ENCODE results near the gene PRDM10.

The PRDM10 gene

GRCh38 chr11:129856036-129856435 is 146.6 kb downstream of the PRDM10 start:
- Mint-ChIP-seq H3K4me3 (no peak overlapping the region), H3K4me1 (no peaks in the 10 kb centered on the region), H3K27me3 (no peaks in the 10 kb centered on the region), H3K36me3 (peaks cover 5% of the 10 kb centered on the region), H3K27ac (no peak overlapping the region), H3K9me3 (no peaks in the 10 kb centered on the region)
- DNase-seq (ENCODE audit: low spot score in 2 of 2) (no peak), ATAC-seq (ENCODE audit: low read depth) (no peak)

- no peak for ATAC-seq (ENCODE audit: low read depth)
- H3K36me3 Mint-ChIP-seq, result peaks cover 3% of the 10 kb centered on the region
- no peak overlapping the region for H3K27ac Mint-ChIP-seq
- no peaks in the 10 kb centered on the region for H3K4me1 Mint-ChIP-seq
- H3K9me3 Mint-ChIP-seq, result no peaks in the 10 kb centered on the region
- DNase-seq (ENCODE audit: low spot score in 2 of 2), result no peak
- no peak overlapping the region for H3K4me3 Mint-ChIP-seq
- H3K27me3 Mint-ChIP-seq, result peaks cover 4% of the 10 kb centered on the region
These were observed 147.5 kb downstream of the PRDM10 start for GRCh38 chr11:129855086-129855485.

- no peak overlapping the region for H3K27ac Mint-ChIP-seq
- no peaks in the 10 kb centered on the region for H3K4me1 Mint-ChIP-seq
- no peaks in the 10 kb centered on the region for H3K36me3 Mint-ChIP-seq
- DNase-seq (ENCODE audit: low spot score in 2 of 2) (no peak), ATAC-seq (ENCODE audit: low read depth) (no peak)
- H3K9me3 Mint-ChIP-seq, result no peaks in the 10 kb centered on the region
- H3K4me3 Mint-ChIP-seq, result no peak overlapping the region
- peaks cover 4% of the 10 kb centered on the region for H3K27me3 Mint-ChIP-seq
These were observed 148.3 kb downstream of the PRDM10 start for GRCh38 chr11:129854232-129854805.

- Mint-ChIP-seq H3K9me3 (no peaks in the 10 kb centered on the region), H3K4me1 (no peaks in the 10 kb centered on the region), H3K27me3 (peaks cover 4% of the 10 kb centered on the region), H3K4me3 (no peak overlapping the region), H3K27ac (no peak overlapping the region), H3K36me3 (no peaks in the 10 kb centered on the region)
- ATAC-seq (ENCODE audit: low read depth), result no peak
- DNase-seq (ENCODE audit: low spot score in 2 of 2), result no peak
These were observed 149.0 kb downstream of the PRDM10 start for GRCh38 chr11:129853518-129854231.

- Mint-ChIP-seq H3K36me3 (no peaks in the 10 kb centered on the region), H3K4me1 (no peaks in the 10 kb centered on the region), H3K9me3 (no peaks in the 10 kb centered on the region), H3K27me3 (peaks cover 4% of the 10 kb centered on the region), H3K27ac (no peak overlapping the region), H3K4me3 (no peak overlapping the region)
- no peak for DNase-seq (ENCODE audit: low spot score in 2 of 2)
- no peak for ATAC-seq (ENCODE audit: low read depth)
These were observed 150.4 kb downstream of the PRDM10 start for GRCh38 chr11:129852125-129852740.

Data from memory B cell (primary cell).